GM15510 (cell line): ENCODE results near the gene PTX3.

ENCODE experiments used
- POLR2A ChIP-seq: IDR thresholded peaks from 3 replicates; pipeline ENCODE4 v1.6.1; 2011; ENCODE audit warnings: borderline replicate concordance; ENCODE audit not compliant: insufficient read length; ENCODE audit errors: extremely low read depth

PTX3 gene

DNA sequence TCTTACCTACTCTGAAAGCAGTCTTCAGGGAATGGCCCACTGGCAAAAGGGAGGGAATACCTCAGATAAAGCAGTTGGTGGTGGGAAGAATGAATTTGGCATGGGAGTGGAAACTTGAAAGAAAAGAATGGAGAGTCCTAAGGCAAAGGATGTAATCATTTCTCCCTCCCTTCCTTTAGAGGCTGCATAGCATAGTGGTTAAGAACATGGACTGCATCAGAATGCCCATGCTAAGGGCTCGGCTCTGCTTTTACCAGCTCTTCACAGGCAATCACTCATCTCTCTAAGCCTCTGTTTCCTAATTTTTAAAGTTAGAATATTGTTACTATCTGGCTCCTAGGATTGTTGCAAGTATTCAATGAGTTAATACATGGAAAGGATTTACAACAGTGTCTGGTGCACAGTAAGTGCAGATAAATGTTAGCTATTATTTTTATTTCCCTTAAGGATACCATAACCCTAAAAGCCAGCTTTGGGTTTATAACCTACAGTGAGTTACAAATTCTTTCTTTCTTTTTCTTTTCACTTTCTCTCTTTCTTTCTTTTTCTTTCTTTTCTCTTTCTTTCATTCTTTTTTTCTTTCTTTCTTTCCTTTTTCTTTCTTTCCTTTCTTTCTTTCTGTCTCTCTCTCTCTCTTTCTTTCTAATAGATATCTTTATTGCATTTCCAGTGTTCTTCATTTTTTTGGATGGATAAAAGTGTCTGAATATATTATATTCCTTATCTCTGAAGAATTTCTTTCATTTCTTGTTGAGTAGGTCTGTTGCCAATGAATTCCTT is 43.0 kb downstream of the PTX3 start:
- no peak for TF ChIP-seq POLR2A

GRCh38 chr3:157487339-157487738 is 50.7 kb downstream of the PTX3 start:
- TF ChIP-seq POLR2A, result no peak

GRCh38 chr3:157488144-157488543 is 51.5 kb downstream of the PTX3 start:
- no peak for TF ChIP-seq POLR2A

- TF ChIP-seq POLR2A, result no peak
These were observed 54.5 kb downstream of the PTX3 start for GRCh38 chr3:157491136-157491535.
